Measurements from ENCODE around the gene SPAG16. TPM values are rescaled to one million over a fixed set of nuclear protein-coding genes. Genes with fewer than 3 reads are reported as not detected.

The SPAG16 gene
- total and polyA plus RNA-seq, 2 of the 13 experiments (the other 11 are each of a cell fraction or from before 2014, with no cell fraction given): 9.6 to 26.5 TPM

GRCh38 chr2:213284105-213285090 is at the start of gene SPAG16 (continued):
- TF ChIP-seq, protein P1, sequence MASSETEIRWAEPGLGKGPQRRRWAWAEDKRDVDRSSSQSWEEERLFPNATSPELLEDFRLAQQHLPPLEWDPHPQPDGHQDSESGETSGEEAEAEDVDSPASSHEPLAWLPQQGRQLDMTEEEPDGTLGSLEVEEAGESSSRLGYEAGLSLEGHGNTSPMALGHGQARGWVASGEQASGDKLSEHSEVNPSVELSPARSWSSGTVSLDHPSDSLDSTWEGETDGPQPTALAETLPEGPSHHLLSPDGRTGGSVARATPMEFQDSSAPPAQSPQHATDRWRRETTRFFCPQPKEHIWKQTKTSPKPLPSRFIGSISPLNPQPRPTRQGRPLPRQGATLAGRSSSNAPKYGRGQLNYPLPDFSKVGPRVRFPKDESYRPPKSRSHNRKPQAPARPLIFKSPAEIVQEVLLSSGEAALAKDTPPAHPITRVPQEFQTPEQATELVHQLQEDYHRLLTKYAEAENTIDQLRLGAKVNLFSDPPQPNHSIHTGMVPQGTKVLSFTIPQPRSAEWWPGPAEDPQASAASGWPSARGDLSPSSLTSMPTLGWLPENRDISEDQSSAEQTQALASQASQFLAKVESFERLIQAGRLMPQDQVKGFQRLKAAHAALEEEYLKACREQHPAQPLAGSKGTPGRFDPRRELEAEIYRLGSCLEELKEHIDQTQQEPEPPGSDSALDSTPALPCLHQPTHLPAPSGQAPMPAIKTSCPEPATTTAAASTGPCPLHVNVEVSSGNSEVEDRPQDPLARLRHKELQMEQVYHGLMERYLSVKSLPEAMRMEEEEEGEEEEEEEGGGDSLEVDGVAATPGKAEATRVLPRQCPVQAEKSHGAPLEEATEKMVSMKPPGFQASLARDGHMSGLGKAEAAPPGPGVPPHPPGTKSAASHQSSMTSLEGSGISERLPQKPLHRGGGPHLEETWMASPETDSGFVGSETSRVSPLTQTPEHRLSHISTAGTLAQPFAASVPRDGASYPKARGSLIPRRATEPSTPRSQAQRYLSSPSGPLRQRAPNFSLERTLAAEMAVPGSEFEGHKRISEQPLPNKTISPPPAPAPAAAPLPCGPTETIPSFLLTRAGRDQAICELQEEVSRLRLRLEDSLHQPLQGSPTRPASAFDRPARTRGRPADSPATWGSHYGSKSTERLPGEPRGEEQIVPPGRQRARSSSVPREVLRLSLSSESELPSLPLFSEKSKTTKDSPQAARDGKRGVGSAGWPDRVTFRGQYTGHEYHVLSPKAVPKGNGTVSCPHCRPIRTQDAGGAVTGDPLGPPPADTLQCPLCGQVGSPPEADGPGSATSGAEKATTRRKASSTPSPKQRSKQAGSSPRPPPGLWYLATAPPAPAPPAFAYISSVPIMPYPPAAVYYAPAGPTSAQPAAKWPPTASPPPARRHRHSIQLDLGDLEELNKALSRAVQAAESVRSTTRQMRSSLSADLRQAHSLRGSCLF (CRISPR knock-in tag; IDR thresholded peaks at IDR 0.05; ENCODE audit: borderline replicate concordance): no peak
- TF ChIP-seq SIX1 (CRISPR knock-in tag; IDR thresholded peaks at IDR 0.05; ENCODE audit: borderline replicate concordance) (no peak), DNMT3B (CRISPR knock-in tag; conservative IDR thresholded peaks at IDR 0.05) (peak; percentile 40; the same call in 1 of the 2 replicates), RORA (CRISPR knock-in tag; IDR thresholded peaks at IDR 0.05) (no peak), ZNF737 (CRISPR knock-in tag; IDR thresholded peaks at IDR 0.05; ENCODE audit: borderline replicate concordance) (no peak), ZNF207 (IDR thresholded peaks at IDR 0.05; ENCODE audit: borderline replicate concordance) (no peak), ZNF180 (CRISPR knock-in tag; IDR thresholded peaks at IDR 0.05; ENCODE audit: borderline replicate concordance, low read depth) (no peak), TGIF2 (CRISPR knock-in tag; IDR thresholded peaks at IDR 0.05) (peak; percentile 95), MAFK (conservative IDR thresholded peaks at IDR 0.05 in 1 of 2, IDR thresholded peaks at IDR 0.05 in 1 of 2; ENCODE audit: low read length in 2 of 2) (no peak), ZNF597 (CRISPR knock-in tag; IDR thresholded peaks at IDR 0.05) (no peak), KDM3A (CRISPR knock-in tag; IDR thresholded peaks at IDR 0.05; ENCODE audit: low read depth) (peak; percentile 86), NONO (IDR thresholded peaks at IDR 0.05) (no peak), NONO (CRISPR knock-in tag; conservative IDR thresholded peaks at IDR 0.05) (peak; percentile 99), ZMYM4 (CRISPR knock-in tag; IDR thresholded peaks at IDR 0.05) (peak; percentile 100), PHF20 (CRISPR knock-in tag; IDR thresholded peaks at IDR 0.05) (peak; percentile 85), ZFP36L2 (CRISPR knock-in tag; IDR thresholded peaks at IDR 0.05) (peak; percentile 24), FOXJ3 (CRISPR knock-in tag; IDR thresholded peaks at IDR 0.05; ENCODE audit: borderline replicate concordance) (peak; percentile 90; the same call in 1 of the 2 replicates), THRA (CRISPR knock-in tag; IDR thresholded peaks at IDR 0.05; ENCODE audit: borderline replicate concordance) (peak; percentile 68), PLRG1 (conservative IDR thresholded peaks at IDR 0.05) (no peak), PRPF4 (IDR thresholded peaks at IDR 0.05; ENCODE audit: low read depth, low read length, poor library complexity, severe bottlenecking) (no peak), ZNF777 (CRISPR knock-in tag; IDR thresholded peaks at IDR 0.05) (0 out of 2 replicates have a peak, but pooled peaks have one; percentile 38), ZNF652 (CRISPR knock-in tag; IDR thresholded peaks at IDR 0.05; ENCODE audit: borderline replicate concordance, low read depth) (peak; percentile 100), FOXK1 (CRISPR knock-in tag; IDR thresholded peaks at IDR 0.05; ENCODE audit: borderline replicate concordance, low read depth) (peak; percentile 92)
